ENCODE data around the gene ZCWPW1.

The ZCWPW1 gene, protein sequence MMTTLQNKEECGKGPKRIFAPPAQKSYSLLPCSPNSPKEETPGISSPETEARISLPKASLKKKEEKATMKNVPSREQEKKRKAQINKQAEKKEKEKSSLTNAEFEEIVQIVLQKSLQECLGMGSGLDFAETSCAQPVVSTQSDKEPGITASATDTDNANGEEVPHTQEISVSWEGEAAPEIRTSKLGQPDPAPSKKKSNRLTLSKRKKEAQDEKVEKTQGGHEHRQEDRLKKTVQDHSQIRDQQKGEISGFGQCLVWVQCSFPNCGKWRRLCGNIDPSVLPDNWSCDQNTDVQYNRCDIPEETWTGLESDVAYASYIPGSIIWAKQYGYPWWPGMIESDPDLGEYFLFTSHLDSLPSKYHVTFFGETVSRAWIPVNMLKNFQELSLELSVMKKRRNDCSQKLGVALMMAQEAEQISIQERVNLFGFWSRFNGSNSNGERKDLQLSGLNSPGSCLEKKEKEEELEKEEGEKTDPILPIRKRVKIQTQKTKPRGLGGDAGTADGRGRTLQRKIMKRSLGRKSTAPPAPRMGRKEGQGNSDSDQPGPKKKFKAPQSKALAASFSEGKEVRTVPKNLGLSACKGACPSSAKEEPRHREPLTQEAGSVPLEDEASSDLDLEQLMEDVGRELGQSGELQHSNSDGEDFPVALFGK

DNA sequence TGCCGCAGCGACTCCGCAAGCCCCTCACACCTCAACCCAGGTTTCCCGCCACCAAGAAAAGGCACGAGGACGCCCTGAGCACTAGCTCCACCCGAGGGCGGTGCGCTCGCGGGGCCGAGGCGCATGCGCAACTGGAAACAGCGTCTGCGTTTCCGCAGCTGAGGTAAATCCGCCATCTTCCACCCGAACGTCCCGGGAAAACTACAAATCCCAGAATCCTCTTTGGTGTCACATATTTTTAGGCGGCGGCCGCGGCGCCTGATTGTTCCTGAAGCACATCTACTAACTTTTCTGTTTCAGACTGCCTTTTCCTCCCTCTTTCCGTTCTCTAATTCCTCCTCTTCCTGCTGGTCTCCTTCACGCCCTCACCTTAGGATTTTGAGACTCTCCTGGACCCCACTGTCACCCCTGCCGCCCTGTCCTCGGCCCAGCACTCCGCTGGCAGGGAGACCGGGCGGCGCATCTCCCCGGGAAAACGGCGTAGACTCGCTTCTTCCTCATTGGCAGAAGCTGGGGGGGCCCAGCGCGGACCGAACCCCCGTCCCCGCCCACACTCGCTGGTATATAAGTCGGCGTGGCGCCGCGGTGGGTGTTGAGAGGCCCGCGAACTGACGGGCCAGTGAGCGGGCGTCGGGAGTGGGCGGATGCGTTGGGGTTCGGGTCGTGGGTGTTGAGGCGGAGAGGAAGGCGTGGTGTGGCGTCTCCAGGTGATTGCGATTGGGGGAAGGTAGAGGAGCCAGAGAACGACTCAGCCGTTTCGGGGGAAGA is at the start of gene ZCWPW1:
ZCWPW1 (minus strand) TSS at position 505 of the 768 bp plus-strand sequence. CDS start 8,054 bp downstream, outside the sequence.
- peak within 1 kb of the TSS; percentile 99 for H3K4me3 ChIP-seq (ENCODE audit: low read depth, low read length)
- TF ChIP-seq, protein P1, sequence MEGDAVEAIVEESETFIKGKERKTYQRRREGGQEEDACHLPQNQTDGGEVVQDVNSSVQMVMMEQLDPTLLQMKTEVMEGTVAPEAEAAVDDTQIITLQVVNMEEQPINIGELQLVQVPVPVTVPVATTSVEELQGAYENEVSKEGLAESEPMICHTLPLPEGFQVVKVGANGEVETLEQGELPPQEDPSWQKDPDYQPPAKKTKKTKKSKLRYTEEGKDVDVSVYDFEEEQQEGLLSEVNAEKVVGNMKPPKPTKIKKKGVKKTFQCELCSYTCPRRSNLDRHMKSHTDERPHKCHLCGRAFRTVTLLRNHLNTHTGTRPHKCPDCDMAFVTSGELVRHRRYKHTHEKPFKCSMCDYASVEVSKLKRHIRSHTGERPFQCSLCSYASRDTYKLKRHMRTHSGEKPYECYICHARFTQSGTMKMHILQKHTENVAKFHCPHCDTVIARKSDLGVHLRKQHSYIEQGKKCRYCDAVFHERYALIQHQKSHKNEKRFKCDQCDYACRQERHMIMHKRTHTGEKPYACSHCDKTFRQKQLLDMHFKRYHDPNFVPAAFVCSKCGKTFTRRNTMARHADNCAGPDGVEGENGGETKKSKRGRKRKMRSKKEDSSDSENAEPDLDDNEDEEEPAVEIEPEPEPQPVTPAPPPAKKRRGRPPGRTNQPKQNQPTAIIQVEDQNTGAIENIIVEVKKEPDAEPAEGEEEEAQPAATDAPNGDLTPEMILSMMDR (IDR thresholded peaks at IDR 0.05; ENCODE audit: borderline replicate concordance, insufficient read depth, low read depth, low read length), result no peak

DNA sequence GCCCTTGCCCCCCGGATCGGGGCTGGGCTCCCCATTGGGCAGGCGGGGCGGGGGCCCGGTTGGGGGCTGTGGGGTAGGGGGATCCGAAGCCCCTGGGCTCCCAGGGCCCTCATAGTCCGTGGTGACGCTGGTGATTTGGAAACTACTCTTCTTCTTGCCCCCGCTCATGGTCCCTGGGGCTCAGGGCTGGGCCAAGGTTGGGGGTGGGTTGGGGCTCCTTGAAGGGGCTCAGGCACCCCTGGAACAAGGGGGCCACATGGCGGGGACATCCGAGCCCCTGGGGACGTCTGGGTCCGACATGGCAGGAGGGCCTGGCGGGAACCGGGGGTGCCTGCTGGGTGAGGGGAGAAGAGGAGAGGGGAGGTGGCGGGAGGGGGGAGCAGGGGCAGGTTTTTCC is 49.4 kb upstream of the ZCWPW1 start:
- peak overlapping the region; percentile 81 for H3K4me3 ChIP-seq (ENCODE audit: low read depth, low read length)
- TF ChIP-seq, protein P1 (IDR thresholded peaks at IDR 0.05; ENCODE audit: borderline replicate concordance, insufficient read depth, low read depth, low read length), result no peak

DNA sequence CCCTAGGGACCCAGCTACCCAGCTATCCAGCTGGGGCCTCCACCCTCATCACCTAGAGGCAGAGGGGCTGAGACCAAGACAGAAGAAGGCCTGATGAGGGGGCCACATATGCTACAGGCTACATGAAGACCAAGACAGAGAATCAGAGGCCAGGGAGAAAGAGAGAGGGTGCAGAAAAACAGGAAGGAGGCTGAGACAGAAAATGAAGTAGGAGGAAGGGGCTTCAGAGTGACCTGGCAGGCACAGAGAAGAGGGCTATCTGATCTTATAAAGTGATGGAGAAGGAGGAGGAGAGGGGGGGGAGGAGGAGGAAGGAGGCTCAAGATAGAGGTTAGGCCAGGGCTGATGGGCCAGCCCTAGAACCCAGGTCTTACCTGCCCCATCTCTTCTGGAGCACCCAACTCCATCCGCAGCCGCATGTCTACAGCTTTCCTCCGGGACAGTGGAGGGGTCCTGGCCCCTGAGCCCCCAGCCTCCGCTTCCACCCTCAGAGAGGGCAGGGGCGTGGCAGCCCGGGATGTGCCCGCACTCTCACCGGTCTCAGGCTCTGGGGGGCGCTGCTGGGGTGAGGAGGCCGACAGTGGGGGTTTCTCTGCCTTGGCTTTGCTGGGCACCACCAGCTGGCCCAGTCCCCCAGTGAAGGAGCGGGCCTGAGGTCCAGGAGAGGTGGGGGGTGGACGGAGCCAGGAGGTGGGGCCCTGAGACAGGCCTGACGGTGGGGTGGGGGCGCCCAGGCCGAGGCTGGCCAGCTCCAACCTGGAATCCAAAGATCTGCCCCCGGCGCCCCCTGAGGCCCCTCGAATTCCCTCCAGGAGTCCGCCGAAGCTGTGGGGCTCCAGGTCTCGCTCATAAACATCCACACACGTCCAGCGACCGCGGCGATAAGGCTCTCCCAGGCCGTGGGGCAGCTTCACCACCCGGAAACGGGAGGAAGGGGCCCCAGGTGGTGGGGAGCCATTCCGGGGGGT is 48.7 kb upstream of the ZCWPW1 start:
- TF ChIP-seq, protein P1 (IDR thresholded peaks at IDR 0.05; ENCODE audit: borderline replicate concordance, insufficient read depth, low read depth, low read length), result peak; percentile 63; the same call in 1 of the 2 replicates
- H3K4me3 ChIP-seq (ENCODE audit: low read depth, low read length), result peak overlapping the region; percentile 81

DNA sequence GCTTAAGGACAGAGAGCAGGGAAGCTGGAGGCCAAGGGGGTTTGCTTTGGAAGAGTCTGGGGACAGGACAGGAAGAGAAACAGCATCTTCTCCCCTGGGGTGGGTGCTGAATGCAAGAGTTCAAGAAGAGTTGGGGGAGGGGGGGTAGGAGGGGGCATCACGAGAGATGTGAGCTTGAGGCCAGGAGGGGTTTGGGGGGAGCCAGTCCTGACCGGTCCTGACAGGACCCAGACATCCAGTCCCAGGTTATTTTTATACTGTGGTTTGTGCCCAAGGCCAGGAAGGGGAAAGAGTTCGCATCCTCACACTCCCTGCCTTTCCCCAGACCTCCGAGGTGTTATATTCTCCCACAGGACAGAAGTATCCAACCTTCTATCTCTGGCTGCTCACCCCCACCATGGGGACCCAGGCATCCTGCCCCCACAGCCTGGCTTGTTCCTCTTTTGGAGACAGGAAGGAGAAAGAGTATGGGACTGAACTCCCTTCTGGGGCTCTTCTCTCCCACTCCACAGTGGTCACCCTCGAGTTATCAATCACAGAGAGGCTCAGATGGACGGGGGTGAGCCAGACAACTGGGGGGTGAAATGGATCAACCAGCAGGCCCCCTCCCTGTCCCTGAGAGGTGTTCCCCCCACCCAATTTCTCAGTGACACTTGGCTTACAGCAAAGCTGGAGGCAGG is 47.7 kb upstream of the ZCWPW1 start:
- peak overlapping the region; percentile 81 for H3K4me3 ChIP-seq (ENCODE audit: low read depth, low read length)
- TF ChIP-seq, protein P1 (IDR thresholded peaks at IDR 0.05; ENCODE audit: borderline replicate concordance, insufficient read depth, low read depth, low read length), result no peak

DNA sequence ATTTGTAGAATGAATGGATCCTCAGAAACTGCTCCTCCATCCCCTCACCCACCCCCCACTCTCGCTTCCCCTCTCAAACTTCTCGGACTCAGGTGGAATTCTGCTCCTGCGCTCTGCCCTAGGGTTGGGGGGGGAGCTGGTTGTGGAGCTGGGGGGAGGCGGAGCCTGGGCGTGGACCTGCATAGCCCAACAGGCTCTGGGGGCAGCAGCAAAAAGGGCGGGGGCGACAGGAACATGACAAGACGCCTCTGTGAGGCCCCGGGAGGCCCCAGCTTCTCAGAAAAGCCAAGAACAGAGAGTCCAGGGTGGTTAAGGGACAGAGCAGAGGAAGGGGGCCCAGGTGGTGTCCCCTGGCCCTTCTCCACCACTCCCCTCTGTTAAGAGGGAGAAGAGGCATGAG is 47.0 kb upstream of the ZCWPW1 start:
- peak overlapping the region; percentile 81 for H3K4me3 ChIP-seq (ENCODE audit: low read depth, low read length)
- TF ChIP-seq, protein P1 (IDR thresholded peaks at IDR 0.05; ENCODE audit: borderline replicate concordance, insufficient read depth, low read depth, low read length), result no peak

All from GM12875 (cell line).